Stimulated activated effector memory CD8-positive, alpha-beta T cell treated with anti-CD3 and anti-CD28 coated beads, Interleukin-12 subunit alpha, Interleukin-12 subunit beta, amount 100 ng/mL, for 72 hours (primary cell): ENCODE measurements around the gene ALKBH6.
"Not testable (repeated sequence)": the region's sequence is repeated elsewhere in the genome, so short reads cannot be mapped to it uniquely, and the experiment has no call there.

Experiments used
- ATAC-seq: fragments of 150-1000 bp; cut with Tn5 transposase; 2 replicates; pipeline ENCODE4 v1.10.0; 2021
- DNase-seq, 2 donors: peaks; one replicate each; pipeline ENCODE4 v3.0.0; 2021 to 2022; ENCODE audit warnings: low spot score in 2 of 2
- H3K27ac Mint-ChIP-seq: one replicate; pipeline ENCODE4 v1.8.0; 2022; ENCODE audit warnings: mild to moderate bottlenecking, mixed read lengths
- H3K36me3 Mint-ChIP-seq: one replicate; pipeline ENCODE4 v1.8.0; 2022; ENCODE audit warnings: mild to moderate bottlenecking, mixed read lengths
- H3K4me1 Mint-ChIP-seq: one replicate; pipeline ENCODE4 v1.8.0; 2022; ENCODE audit warnings: mixed read lengths
- H3K4me3 Mint-ChIP-seq: one replicate; pipeline ENCODE4 v1.8.0; 2022; ENCODE audit warnings: mild to moderate bottlenecking, mixed read lengths
- H3K9me3 Mint-ChIP-seq: one replicate; pipeline ENCODE4 v1.8.0; 2022; ENCODE audit warnings: mixed read lengths

ALKBH6 gene

GRCh38 chr19:36041831-36042230 lies 27.8 kb upstream of the ALKBH6 start:
- Mint-ChIP-seq H3K4me3 (no peak overlapping the region), H3K36me3 (peaks cover 8% of the 10 kb centered on the region), H3K9me3 (no peaks in the 10 kb centered on the region), H3K27ac (peak overlapping the region; percentile 34), H3K4me1 (peaks cover 6% of the 10 kb centered on the region)
- DNase-seq (no peak), ATAC-seq (no peak)

- Mint-ChIP-seq H3K27ac (peak overlapping the region; percentile 34), H3K36me3 (peaks cover 11% of the 10 kb centered on the region)
- not testable (repeated sequence) for H3K9me3 Mint-ChIP-seq, ATAC-seq, DNase-seq, H3K4me3 Mint-ChIP-seq, H3K4me1 Mint-ChIP-seq
These were observed 27.1 kb upstream of the ALKBH6 start for GRCh38 chr19:36041092-36041491.

GRCh38 chr19:36040495-36040894 lies 26.5 kb upstream of the ALKBH6 start:
- H3K9me3 Mint-ChIP-seq: no peaks in the 10 kb centered on the region
- H3K4me1 Mint-ChIP-seq: peaks cover 15% of the 10 kb centered on the region
- no peak overlapping the region for H3K4me3 Mint-ChIP-seq
- no peak for DNase-seq
- no peak for ATAC-seq
- no peak overlapping the region for H3K27ac Mint-ChIP-seq
- H3K36me3 Mint-ChIP-seq: peaks cover 11% of the 10 kb centered on the region

- peak within 1 kb of the TSS; percentile 48 for H3K4me3 Mint-ChIP-seq
These were observed 18.5 kb upstream of the ALKBH6 start, which contains the start of gene CLIP3 for GRCh38 chr19:36032251-36033104. Gene CLIP3, minus strand, starts transcription at chr19:36032873. Its CDS starts 516 bp downstream, at chr19:36032357.

DNA sequence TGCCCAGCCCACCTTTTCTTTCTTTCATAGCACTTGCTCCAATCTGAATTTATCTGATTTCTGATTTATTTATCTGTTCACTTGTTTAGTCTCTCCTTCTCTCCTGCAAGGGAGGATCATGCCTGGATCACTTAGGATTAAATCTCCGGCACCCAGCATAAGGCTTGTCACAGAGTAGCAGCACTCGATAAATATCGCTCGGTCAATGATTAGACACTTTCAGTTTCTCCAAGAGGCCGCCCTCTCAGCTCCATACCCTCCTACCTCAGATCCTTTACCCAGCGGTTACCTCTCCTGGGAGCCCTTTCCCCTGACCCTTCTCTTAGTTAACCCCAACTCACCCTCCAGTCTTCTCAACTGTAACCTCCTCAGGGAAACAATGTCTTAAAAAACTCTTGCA lies 17.3 kb upstream of the ALKBH6 start:
- Mint-ChIP-seq H3K36me3 (peaks cover 30% of the 10 kb centered on the region), H3K4me1 (peaks cover 23% of the 10 kb centered on the region), H3K4me3 (no peak overlapping the region), H3K27ac (peak overlapping the region; percentile 1), H3K9me3 (no peaks in the 10 kb centered on the region)
- DNase-seq (no peak), ATAC-seq (no peak)

More at GRCh38 chr19:36032251-36033104, 18.5 kb upstream of the ALKBH6 start, which contains the start of gene CLIP3:
- Mint-ChIP-seq H3K9me3 (no peaks in the 10 kb centered on the region), H3K27ac (peak within 1 kb of the TSS; percentile 34), H3K36me3 (peaks cover 35% of the 10 kb centered on the region), H3K4me1 (peaks cover 33% of the 10 kb centered on the region)
- ATAC-seq: peak; percentile 40
- DNase-seq: no peak

DNA sequence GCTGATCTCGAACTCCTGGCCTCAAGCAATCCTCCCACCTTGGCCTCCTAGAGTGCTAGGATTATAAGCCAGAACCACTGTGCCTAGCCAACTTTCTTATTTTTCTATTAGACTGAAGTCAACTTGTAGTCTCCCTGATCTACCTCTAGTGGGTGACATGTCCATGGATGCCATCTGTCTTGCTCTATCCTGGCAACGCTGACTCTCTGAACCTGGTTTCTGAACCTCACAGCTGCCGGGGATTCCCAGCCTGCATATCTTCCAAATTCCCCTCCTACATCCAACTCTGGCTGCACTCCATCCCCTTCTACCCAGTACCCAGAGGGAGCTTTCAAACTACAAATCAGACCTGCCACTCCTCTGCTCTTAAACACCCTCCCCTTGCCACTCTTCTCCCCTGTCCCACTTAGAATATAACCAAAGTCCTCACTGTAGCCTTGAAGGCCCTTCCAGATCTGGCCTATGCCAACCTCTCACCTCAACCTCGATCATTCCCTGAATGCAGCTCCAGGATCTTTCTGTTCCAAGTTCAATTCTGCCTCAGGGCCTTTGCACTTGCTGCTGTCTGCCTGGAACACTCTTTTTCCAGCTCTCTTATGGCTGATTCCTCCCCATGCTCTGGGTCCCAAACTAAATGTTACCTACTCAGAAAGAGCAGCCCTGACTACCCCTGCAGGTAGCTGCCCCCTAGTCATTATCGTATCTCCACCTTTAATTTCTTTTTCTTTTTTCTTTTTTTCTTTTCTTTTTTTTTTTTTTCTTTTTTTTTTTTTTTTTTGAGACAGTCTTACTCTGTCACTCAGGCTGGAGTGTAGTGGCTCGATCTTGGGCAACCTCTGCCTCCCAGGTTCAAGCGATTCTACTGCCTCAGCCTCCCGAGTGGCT lies 16.5 kb upstream of the ALKBH6 start:
- no peak for ATAC-seq
- peaks cover 30% of the 10 kb centered on the region for H3K36me3 Mint-ChIP-seq
- H3K27ac Mint-ChIP-seq: peak overlapping the region; percentile 46
- no peaks in the 10 kb centered on the region for H3K9me3 Mint-ChIP-seq
- DNase-seq: no peak
- peaks cover 18% of the 10 kb centered on the region for H3K4me1 Mint-ChIP-seq
- H3K4me3 Mint-ChIP-seq: no peak overlapping the region

- no peaks in the 10 kb centered on the region for H3K9me3 Mint-ChIP-seq
- peaks cover 32% of the 10 kb centered on the region for H3K36me3 Mint-ChIP-seq
- no peaks in the 10 kb centered on the region for H3K4me1 Mint-ChIP-seq
- ATAC-seq (no peak), DNase-seq (no peak)
- H3K4me3 Mint-ChIP-seq: no peak overlapping the region
- peak overlapping the region; percentile 62 for H3K27ac Mint-ChIP-seq
These were observed 14.5 kb upstream of the ALKBH6 start for GRCh38 chr19:36028313-36029041.

- Mint-ChIP-seq H3K4me3 (no peak overlapping the region), H3K36me3 (peaks cover 39% of the 10 kb centered on the region), H3K4me1 (no peaks in the 10 kb centered on the region), H3K27ac (no peak overlapping the region), H3K9me3 (no peaks in the 10 kb centered on the region)
- no peak for ATAC-seq
- no peak for DNase-seq
These were observed 13.7 kb upstream of the ALKBH6 start for GRCh38 chr19:36027696-36028095.

DNA sequence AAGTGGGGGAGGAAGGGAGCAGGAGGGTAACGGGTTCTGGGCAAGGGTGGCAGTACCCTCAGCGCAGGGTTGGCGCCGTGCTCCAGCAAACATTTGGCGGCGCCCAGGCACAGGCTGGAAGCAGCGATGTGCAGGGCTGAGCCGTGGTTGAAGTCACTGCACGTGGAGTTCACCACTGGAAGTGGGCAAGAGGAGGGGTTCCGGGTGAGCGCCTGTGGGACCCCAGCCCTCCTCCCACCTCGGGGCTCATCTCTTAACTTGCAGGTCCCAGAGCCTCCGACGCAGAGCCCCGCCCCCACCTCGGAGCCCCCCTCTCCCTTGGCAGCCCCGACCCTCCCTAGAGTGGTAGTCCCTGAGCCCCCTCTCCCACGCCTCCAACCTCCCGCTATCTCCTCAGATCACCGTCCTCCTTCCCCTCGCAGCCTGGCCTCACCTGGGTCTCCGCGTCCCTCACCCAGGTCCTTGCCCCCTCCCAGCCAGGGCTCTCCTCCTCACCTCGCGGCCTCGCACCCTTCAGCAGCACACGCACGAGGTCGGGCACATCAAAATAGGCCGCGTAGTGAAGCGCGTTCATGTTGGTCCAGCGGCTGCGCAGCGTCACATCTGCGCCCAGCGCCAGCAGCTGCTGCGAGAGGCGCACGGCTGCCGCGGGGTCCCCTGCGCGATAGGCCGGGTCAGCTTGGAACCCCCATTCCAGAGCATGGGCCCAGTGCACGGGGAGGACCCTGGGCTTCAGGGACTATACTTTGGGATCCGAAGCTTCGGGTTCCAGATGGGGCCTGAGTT lies 12.3 kb upstream of the ALKBH6 start:
- no peak for ATAC-seq
- H3K9me3 Mint-ChIP-seq: no peaks in the 10 kb centered on the region
- no peak overlapping the region for H3K4me3 Mint-ChIP-seq
- no peak overlapping the region for H3K27ac Mint-ChIP-seq
- H3K36me3 Mint-ChIP-seq: peaks cover 43% of the 10 kb centered on the region
- H3K4me1 Mint-ChIP-seq: no peaks in the 10 kb centered on the region
- no peak for DNase-seq

- Mint-ChIP-seq H3K36me3 (peaks cover 47% of the 10 kb centered on the region), H3K4me3 (no peak overlapping the region), H3K9me3 (no peaks in the 10 kb centered on the region), H3K4me1 (no peaks in the 10 kb centered on the region), H3K27ac (no peak overlapping the region)
- DNase-seq (no peak), ATAC-seq (no peak)
These were observed 11.5 kb upstream of the ALKBH6 start for GRCh38 chr19:36025541-36025940.

GRCh38 chr19:36023432-36023831 lies 9.4 kb upstream of the ALKBH6 start:
- DNase-seq: no peak
- Mint-ChIP-seq H3K4me3 (no peak overlapping the region), H3K36me3 (peaks cover 31% of the 10 kb centered on the region), H3K9me3 (no peaks in the 10 kb centered on the region), H3K27ac (peak overlapping the region; percentile 63), H3K4me1 (no peaks in the 10 kb centered on the region)
- ATAC-seq: no peak

DNA sequence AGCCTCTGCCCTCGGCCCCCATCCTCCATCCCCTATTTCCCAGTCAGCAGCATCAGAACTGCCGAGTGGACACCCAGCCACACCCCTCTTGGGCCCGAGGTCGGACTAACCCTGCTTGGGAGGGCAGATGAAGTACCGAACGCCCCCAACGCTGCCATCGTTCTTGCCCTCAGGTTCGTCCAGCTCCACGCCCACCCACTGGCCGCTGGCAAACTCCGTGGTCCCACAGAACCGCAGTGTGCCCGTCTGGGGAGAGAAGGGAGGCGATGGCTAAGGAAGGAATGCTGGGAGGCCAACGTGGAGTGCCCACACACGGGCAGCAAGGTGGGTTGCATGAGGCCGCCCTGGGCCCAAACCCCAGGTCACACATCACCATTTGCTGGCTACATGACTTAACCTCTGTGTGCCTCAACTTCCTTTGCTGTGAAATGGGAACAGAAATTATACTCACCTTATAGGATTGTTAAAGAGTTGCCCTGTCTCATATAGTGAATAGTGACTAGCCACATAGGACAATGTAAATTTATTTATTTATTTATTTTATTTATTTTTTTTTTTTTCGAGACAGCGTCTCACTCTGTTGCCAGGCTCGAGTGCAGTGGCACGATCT lies 5.2 kb upstream of the ALKBH6 start:
- ATAC-seq (no peak), DNase-seq (no peak)
- Mint-ChIP-seq H3K27ac (no peak overlapping the region), H3K9me3 (no peaks in the 10 kb centered on the region), H3K36me3 (peaks cover 46% of the 10 kb centered on the region), H3K4me1 (peaks cover 18% of the 10 kb centered on the region), H3K4me3 (no peak overlapping the region)

GRCh38 chr19:36013280-36014011 lies 567 bp downstream of the ALKBH6 start:
- DNase-seq (no peak), ATAC-seq (no peak)
- Mint-ChIP-seq H3K4me1 (peaks cover 53% of the 10 kb centered on the region), H3K4me3 (peak overlapping the region; percentile 99), H3K9me3 (no peaks in the 10 kb centered on the region), H3K36me3 (peaks cover 29% of the 10 kb centered on the region), H3K27ac (peak overlapping the region; percentile 99)
